Fibroblast of lung (primary cell): ENCODE results near the gene AKAP13.
"Not testable (repeated sequence)": the region's sequence is repeated elsewhere in the genome, so short reads cannot be mapped to it uniquely, and the experiment has no call there.

ENCODE experiments used
- CTCF ChIP-seq, 2 donors: IDR thresholded peaks in 1 of 2; conservative IDR thresholded peaks in 1 of 2; 1 replicate in 1 of 2; 2 replicates in 1 of 2; pipeline ENCODE4 v1.5.1; 2011 to 2012; ENCODE audit warnings: low read length in 2 of 2, control low read depth in 1 of 2, inconsistent platforms in 1 of 2, low read depth in 1 of 2, mild to moderate bottlenecking in 1 of 2
- EZH2 ChIP-seq: IDR thresholded peaks from 2 replicates; pipeline ENCODE4 v1.5.1; 2012; ENCODE audit warnings: low read length, control low read depth, mild to moderate bottlenecking; ENCODE audit errors: missing control alignments

- TF ChIP-seq CTCF (conservative IDR thresholded peaks at IDR 0.05 in 1 of 2, IDR thresholded peaks at IDR 0.05 in 1 of 2; ENCODE audit: low read depth in 1 of 2, low read length in 2 of 2); EZH2: not testable (repeated sequence)
Observed at GRCh38 chr15:85481543-85481942, 101.1 kb downstream of the AKAP13 start.
